ENCODE measurements around the gene CEMIP.

DNA sequence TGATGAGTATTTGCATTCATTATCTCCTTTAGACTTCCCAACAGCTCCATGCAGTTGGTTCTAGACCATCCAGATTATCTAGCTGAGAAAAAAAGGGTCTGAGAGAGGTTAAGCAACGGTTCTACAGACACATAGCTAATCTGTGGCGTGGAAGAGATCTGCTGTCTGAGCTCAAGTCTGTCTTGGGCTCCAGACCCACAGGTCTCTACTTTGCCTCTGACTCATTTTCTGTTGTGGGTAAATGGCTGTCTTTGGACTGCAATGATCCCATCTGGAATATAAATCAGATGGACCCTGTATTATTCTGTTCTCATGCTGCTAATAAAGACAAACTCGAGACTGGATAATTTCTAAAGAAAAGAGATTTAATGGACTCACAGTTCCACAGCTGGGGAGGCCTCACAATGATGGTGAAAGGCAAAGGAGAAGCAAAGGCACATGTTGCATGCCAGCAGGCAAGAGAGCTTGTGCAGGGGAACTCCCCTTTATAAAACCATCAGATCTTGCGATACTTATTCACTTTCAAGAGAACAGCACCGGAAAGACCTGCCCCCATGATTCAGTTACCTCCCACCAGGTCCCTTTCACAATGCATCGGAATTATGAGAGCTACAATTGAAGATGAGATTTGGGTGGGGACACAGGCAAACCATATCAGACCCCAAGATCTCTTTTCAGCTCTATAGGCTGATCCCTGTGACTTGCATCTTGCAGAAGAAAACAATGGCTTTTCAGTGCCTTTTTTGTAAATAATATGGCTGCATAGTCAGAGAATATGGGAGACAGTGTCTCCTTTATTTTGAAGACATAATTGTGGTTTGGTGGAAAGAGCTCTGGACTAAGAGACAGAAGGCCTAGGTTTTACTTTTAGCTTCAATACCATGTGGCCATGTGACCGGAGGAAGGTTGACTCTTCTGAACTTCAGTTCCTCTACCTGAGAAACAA is 24.7 kb downstream of the CEMIP start:
- TF ChIP-seq, protein P1, sequence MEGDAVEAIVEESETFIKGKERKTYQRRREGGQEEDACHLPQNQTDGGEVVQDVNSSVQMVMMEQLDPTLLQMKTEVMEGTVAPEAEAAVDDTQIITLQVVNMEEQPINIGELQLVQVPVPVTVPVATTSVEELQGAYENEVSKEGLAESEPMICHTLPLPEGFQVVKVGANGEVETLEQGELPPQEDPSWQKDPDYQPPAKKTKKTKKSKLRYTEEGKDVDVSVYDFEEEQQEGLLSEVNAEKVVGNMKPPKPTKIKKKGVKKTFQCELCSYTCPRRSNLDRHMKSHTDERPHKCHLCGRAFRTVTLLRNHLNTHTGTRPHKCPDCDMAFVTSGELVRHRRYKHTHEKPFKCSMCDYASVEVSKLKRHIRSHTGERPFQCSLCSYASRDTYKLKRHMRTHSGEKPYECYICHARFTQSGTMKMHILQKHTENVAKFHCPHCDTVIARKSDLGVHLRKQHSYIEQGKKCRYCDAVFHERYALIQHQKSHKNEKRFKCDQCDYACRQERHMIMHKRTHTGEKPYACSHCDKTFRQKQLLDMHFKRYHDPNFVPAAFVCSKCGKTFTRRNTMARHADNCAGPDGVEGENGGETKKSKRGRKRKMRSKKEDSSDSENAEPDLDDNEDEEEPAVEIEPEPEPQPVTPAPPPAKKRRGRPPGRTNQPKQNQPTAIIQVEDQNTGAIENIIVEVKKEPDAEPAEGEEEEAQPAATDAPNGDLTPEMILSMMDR (IDR thresholded peaks at IDR 0.05; ENCODE audit: poor library complexity), result no peak
- TF ChIP-seq EZH2phosphoT487 (IDR thresholded peaks at IDR 0.05; ENCODE audit: low read depth, severe bottlenecking, unreplicated experiment) (no peak), EZH2 (IDR thresholded peaks at IDR 0.05; ENCODE audit: borderline replicate concordance) (no peak)
